Mesenchymal stem cell (in vitro differentiated cells and primary cell): ENCODE data around the gene IFNLR1.

ENCODE experiments used
- DNase-seq: peaks from one replicate; pipeline ENCODE4 v3.0.0-alpha.2; 2013
- H2AFZ ChIP-seq: one replicate; pipeline ENCODE4 v1.6.1; 2013; ENCODE audit warnings: low read depth, mild to moderate bottlenecking, control low read depth, inconsistent platforms, low read length, moderate library complexity
- H2AK5ac ChIP-seq: 2 replicates; pipeline ENCODE4 v1.6.1; 2013; ENCODE audit warnings: low read length, moderate library complexity, mild to moderate bottlenecking, inconsistent platforms; ENCODE audit not compliant: severe bottlenecking
- H2BK120ac ChIP-seq: one replicate; pipeline ENCODE4 v1.6.1; 2013; ENCODE audit warnings: low read depth, mild to moderate bottlenecking, inconsistent platforms, low read length, moderate library complexity
- H2BK12ac ChIP-seq, 2 experiments: one replicate each; pipeline ENCODE4 v1.6.1; 2013; ENCODE audit warnings: inconsistent platforms in 2 of 2, low read length in 2 of 2, mild to moderate bottlenecking in 2 of 2, moderate library complexity in 2 of 2, control low read depth in 1 of 2
- H2BK15ac ChIP-seq: one replicate; pipeline ENCODE4 v1.6.1; 2013; ENCODE audit warnings: mild to moderate bottlenecking, low read depth, inconsistent platforms; ENCODE audit not compliant: poor library complexity, severe bottlenecking
- H2BK5ac ChIP-seq: 2 replicates; pipeline ENCODE4 v1.6.1; 2013; ENCODE audit warnings: low read depth, mild to moderate bottlenecking, low read length, control low read depth, inconsistent platforms; ENCODE audit not compliant: poor library complexity, severe bottlenecking
- H3K14ac ChIP-seq, 2 experiments: one replicate each; pipeline ENCODE4 v1.6.1; 2013; ENCODE audit warnings: inconsistent platforms in 2 of 2, low read length in 2 of 2, control low read depth in 1 of 2, mild to moderate bottlenecking in 1 of 2, moderate library complexity in 1 of 2
- H3K18ac ChIP-seq, 2 experiments: one replicate each; pipeline ENCODE4 v1.6.1; 2013; ENCODE audit warnings: inconsistent platforms in 2 of 2, low read length in 2 of 2, control low read depth in 1 of 2, low read depth in 1 of 2, mild to moderate bottlenecking in 1 of 2
- H3K23ac ChIP-seq, 2 experiments: one replicate each; pipeline ENCODE4 v1.6.1; 2013; ENCODE audit warnings: inconsistent platforms in 2 of 2, low read length in 2 of 2, mild to moderate bottlenecking in 2 of 2, moderate library complexity in 2 of 2, control low read depth in 1 of 2
- H3K27ac ChIP-seq: 2 replicates; pipeline ENCODE4 v1.5.1; 2013; ENCODE audit warnings: mild to moderate bottlenecking, moderate library complexity, low read length, control low read depth, inconsistent platforms; ENCODE audit not compliant: poor library complexity, severe bottlenecking
- H3K27me3 ChIP-seq, 2 experiments: 2 replicates each; pipeline versions ENCODE4 v1.6.1 to v1.7.0; 2013; ENCODE audit warnings: low read length in 2 of 2, mild to moderate bottlenecking in 2 of 2, moderate library complexity in 2 of 2, control low read depth in 1 of 2, inconsistent platforms in 1 of 2; ENCODE audit not compliant: control insufficient read depth in 1 of 2, insufficient read depth in 1 of 2
- H3K36me3 ChIP-seq, 2 experiments: 2 replicates each; pipeline versions ENCODE4 v1.6.1 to v1.7.0; 2013; ENCODE audit warnings: low read length in 2 of 2, control low read depth in 1 of 2, inconsistent platforms in 1 of 2, low read depth in 1 of 2, mild to moderate bottlenecking in 1 of 2; ENCODE audit not compliant: insufficient read depth in 2 of 2, control insufficient read depth in 1 of 2
- H3K4ac ChIP-seq, 2 experiments: one replicate each; pipeline ENCODE4 v1.6.1; 2013; ENCODE audit warnings: inconsistent platforms in 2 of 2, low read length in 2 of 2, mild to moderate bottlenecking in 2 of 2, moderate library complexity in 2 of 2, control low read depth in 1 of 2, low read depth in 1 of 2
- H3K4me1 ChIP-seq: 2 replicates; pipeline ENCODE4 v1.6.1; 2013; ENCODE audit warnings: low read depth, low read length, control low read depth; ENCODE audit not compliant: control insufficient read depth, insufficient read depth
- H3K4me2 ChIP-seq: 2 replicates; pipeline ENCODE4 v1.6.1; 2013; ENCODE audit warnings: low read length, mild to moderate bottlenecking, inconsistent platforms; ENCODE audit not compliant: poor library complexity, severe bottlenecking
- H3K4me3 ChIP-seq, 2 experiments: 2 replicates each; pipeline versions ENCODE4 v1.5.1 to v1.7.0; 2013; ENCODE audit warnings: low read length in 2 of 2, mild to moderate bottlenecking in 2 of 2, control low read depth in 1 of 2, low read depth in 1 of 2; ENCODE audit not compliant: insufficient read depth in 1 of 2
- H3K79me1 ChIP-seq: replicated peaks from 2 replicates; pipeline ENCODE4 v1.6.1; 2013; ENCODE audit warnings: mild to moderate bottlenecking, control low read depth, low read length, inconsistent platforms; ENCODE audit not compliant: poor library complexity, severe bottlenecking
- H3K9ac ChIP-seq: 2 replicates; pipeline ENCODE4 v1.7.0; 2013; ENCODE audit warnings: mild to moderate bottlenecking, low read length, moderate library complexity
- H3K9me3 ChIP-seq: 2 replicates; pipeline ENCODE4 v1.7.0; 2013; ENCODE audit warnings: mild to moderate bottlenecking, low read length; ENCODE audit not compliant: control insufficient read depth
- H4K8ac ChIP-seq: one replicate; pipeline ENCODE4 v1.6.1; 2013; ENCODE audit warnings: inconsistent platforms, mild to moderate bottlenecking, low read length, moderate library complexity
- H4K91ac ChIP-seq: one replicate; pipeline ENCODE4 v1.6.1; 2013; ENCODE audit warnings: mild to moderate bottlenecking, low read length, inconsistent platforms
- WGBS: methylation state at CpG from one replicate; pipeline ENCODE4 v1.1.7; 2013; ENCODE audit warnings: mixed read lengths; 5-methylcytosine and 5-hydroxymethylcytosine counted together

Gene IFNLR1

GRCh38 chr1:24162201-24162600, 24.9 kb downstream of the IFNLR1 start:
- Histone ChIP-seq H3K18ac (no peak overlapping the region), H3K4me3 (no peak overlapping the region), H4K91ac (no peak overlapping the region), H3K79me1 (no peaks in the 10 kb centered on the region), H3K9ac (no peak overlapping the region), H3K14ac (no peak overlapping the region), H3K23ac (no peak overlapping the region), H2AFZ (no peak overlapping the region), H3K9me3 (no peaks in the 10 kb centered on the region), H2BK12ac (no peak overlapping the region), H3K27ac (no peak overlapping the region), H2BK5ac (no peak overlapping the region), H2BK15ac (no peak overlapping the region), H3K27me3 (peaks cover 25 to 82% of the 10 kb centered on the region in 2 experiments), H4K8ac (no peak overlapping the region), H3K4me2 (no peak overlapping the region), H3K4ac (no peak overlapping the region), H3K4me1 (no peaks in the 10 kb centered on the region), H2AK5ac (no peak overlapping the region), H2BK120ac (no peak overlapping the region), H3K36me3 (no peaks in the 10 kb centered on the region)
- 93% methylated on average over 5 of the region's 5 CpGs for WGBS
- no peak for DNase-seq

- H2BK5ac ChIP-seq = no peak overlapping the region
- no peak overlapping the region for H2AFZ ChIP-seq
- 90% methylated on average over 4 of the region's 4 CpGs for WGBS
- H3K4me1 ChIP-seq = no peaks in the 10 kb centered on the region
- no peaks in the 10 kb centered on the region for H3K9me3 ChIP-seq
- H4K91ac ChIP-seq = no peak overlapping the region
- no peak overlapping the region for H4K8ac ChIP-seq
- H2AK5ac ChIP-seq = no peak overlapping the region
- no peak overlapping the region for H3K4me3 ChIP-seq
- H2BK12ac ChIP-seq = no peak overlapping the region
- no peak overlapping the region for H3K4ac ChIP-seq
- no peak overlapping the region for H3K14ac ChIP-seq
- no peak overlapping the region for H3K27ac ChIP-seq
- H3K18ac ChIP-seq = no peak overlapping the region
- H3K27me3 ChIP-seq = peaks cover 25 to 80% of the 10 kb centered on the region in 2 experiments
- no peak overlapping the region for H3K9ac ChIP-seq
- H3K79me1 ChIP-seq = no peaks in the 10 kb centered on the region
- no peak overlapping the region for H2BK120ac ChIP-seq
- no peaks in the 10 kb centered on the region for H3K36me3 ChIP-seq
- H3K23ac ChIP-seq = no peak overlapping the region
- no peak for DNase-seq
- H2BK15ac ChIP-seq = no peak overlapping the region
- H3K4me2 ChIP-seq = no peak overlapping the region
Observed at GRCh38 chr1:24161270-24161669, 25.8 kb downstream of the IFNLR1 start.

GRCh38 chr1:24159366-24159765, 27.7 kb downstream of the IFNLR1 start:
- no peak overlapping the region for H3K23ac ChIP-seq
- H3K36me3 ChIP-seq = no peaks in the 10 kb centered on the region
- no peak overlapping the region for H3K27ac ChIP-seq
- H4K91ac ChIP-seq = no peak overlapping the region
- H3K4me1 ChIP-seq = peaks cover 3% of the 10 kb centered on the region
- no peak overlapping the region for H3K4me3 ChIP-seq
- no peak overlapping the region for H2BK15ac ChIP-seq
- no peak overlapping the region for H3K9ac ChIP-seq
- no peak for DNase-seq
- no peak overlapping the region for H2AK5ac ChIP-seq
- no peak overlapping the region for H2BK12ac ChIP-seq
- no peaks in the 10 kb centered on the region for H3K79me1 ChIP-seq
- H3K18ac ChIP-seq = no peak overlapping the region
- H3K4me2 ChIP-seq = no peak overlapping the region
- H4K8ac ChIP-seq = no peak overlapping the region
- no peak overlapping the region for H3K4ac ChIP-seq
- 82% methylated on average over 5 of the region's 5 CpGs for WGBS
- H3K9me3 ChIP-seq = no peaks in the 10 kb centered on the region
- no peak overlapping the region for H2AFZ ChIP-seq
- H2BK5ac ChIP-seq = no peak overlapping the region
- H2BK120ac ChIP-seq = no peak overlapping the region
- no peak overlapping the region for H3K14ac ChIP-seq
- H3K27me3 ChIP-seq = peaks cover 22 to 75% of the 10 kb centered on the region in 2 experiments

GRCh38 chr1:24157918-24158481, 29.1 kb downstream of the IFNLR1 start:
- Histone ChIP-seq H3K4me2 (no peak overlapping the region), H4K8ac (no peak overlapping the region), H4K91ac (no peak overlapping the region), H3K4me1 (peaks cover 3% of the 10 kb centered on the region), H3K27ac (no peak overlapping the region), H2AK5ac (no peak overlapping the region), H2AFZ (no peak overlapping the region), H2BK120ac (no peak overlapping the region), H3K18ac (no peak overlapping the region), H3K23ac (no peak overlapping the region), H3K14ac (no peak overlapping the region), H2BK12ac (no peak overlapping the region), H3K79me1 (no peaks in the 10 kb centered on the region), H2BK15ac (no peak overlapping the region), H3K4me3 (no peak overlapping the region), H3K9me3 (no peaks in the 10 kb centered on the region), H3K27me3 (peaks cover 17 to 73% of the 10 kb centered on the region in 2 experiments), H3K9ac (no peak overlapping the region), H3K4ac (no peak overlapping the region), H2BK5ac (no peak overlapping the region), H3K36me3 (no peaks in the 10 kb centered on the region)
- DNase-seq = peak; percentile 18
- 84% methylated on average over 6 of the region's 6 CpGs for WGBS
